ENCODE data around the gene LATS2.
"Not testable (repeated sequence)": the region's sequence is repeated elsewhere in the genome, so short reads cannot be mapped to it uniquely, and the experiment has no call there.

Gene LATS2

DNA sequence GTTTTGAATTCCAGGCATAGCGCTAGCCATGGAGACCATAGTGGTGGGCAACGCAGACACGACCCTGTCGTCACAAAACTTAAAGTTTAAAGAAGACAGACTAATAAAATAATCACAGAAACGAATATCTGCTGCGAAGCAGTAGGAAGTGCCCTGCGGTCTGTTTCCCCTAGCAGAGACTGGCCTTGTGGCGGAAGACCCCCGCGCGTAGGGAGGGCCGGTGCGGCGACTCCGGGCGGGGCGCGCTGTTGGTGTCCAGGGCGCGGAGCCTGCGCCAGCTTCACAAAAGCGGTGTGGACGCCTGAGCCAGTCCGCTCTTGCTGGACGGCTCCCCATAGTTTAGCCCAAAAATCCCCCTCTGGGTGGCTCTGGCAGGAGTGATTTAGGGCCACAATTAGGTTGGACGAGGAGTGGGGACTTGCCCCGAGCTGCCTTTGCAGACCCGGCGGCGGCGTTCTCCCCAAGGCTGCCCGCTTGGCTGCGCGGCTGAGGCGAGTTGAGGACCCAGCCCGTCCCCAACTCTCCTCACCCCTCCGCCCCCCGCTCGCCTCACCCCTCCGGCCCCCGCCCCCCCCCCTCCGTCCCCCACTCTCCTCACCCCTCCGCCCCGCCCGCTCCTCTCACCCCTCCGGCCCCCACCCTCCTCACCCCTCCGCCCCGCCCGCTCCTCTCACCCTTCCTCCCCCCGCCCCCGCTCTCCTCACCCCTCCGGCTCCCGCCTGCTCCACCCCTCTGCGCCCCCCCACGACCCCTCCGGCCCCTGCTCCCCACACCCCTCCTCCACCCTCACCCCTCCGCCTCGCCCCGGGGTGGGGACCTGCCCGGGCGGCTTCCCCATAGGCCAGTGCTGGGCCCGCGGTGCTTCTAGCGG is 14.2 kb upstream of the LATS2 start:
- DNase-seq, result peak; percentile 83

DNA sequence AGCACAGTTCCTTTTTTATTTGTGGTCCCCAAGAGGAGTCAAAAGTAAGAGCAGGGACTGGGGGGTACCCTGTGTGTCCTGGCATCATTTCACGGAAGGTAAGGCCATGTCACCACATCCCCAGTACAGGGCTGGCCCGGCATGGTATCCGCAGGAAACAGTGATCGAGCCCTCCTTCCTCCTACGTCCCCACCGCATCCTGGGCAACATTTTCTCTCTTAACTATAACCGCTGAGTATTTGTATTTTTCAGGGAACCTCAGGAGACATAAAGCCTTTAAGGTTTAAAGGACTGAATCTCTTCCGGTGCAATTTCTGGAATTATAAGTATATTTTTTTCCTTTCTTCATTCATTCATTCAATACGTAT is 13.6 kb upstream of the LATS2 start:
- no peak for DNase-seq

DNA sequence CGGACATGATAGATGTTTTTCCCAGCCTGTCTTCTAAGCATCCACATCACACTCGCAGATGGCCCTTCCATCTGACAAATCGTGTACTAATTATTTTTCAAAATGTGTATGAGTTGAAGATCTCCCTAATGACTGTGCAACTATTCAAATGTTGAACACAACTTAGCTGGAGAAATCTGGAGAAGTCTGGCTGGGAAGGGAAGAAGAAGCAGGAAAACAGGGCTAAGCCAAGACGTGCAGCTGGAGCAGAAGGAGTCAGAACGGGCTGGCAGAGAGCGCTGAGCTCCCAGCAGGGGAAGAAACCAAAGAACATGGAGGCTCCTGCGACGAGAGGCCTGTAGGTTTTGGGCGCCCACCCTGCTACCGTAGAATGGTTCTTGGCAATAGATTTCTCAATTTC is 13.2 kb upstream of the LATS2 start:
- DNase-seq, result no peak

DNA sequence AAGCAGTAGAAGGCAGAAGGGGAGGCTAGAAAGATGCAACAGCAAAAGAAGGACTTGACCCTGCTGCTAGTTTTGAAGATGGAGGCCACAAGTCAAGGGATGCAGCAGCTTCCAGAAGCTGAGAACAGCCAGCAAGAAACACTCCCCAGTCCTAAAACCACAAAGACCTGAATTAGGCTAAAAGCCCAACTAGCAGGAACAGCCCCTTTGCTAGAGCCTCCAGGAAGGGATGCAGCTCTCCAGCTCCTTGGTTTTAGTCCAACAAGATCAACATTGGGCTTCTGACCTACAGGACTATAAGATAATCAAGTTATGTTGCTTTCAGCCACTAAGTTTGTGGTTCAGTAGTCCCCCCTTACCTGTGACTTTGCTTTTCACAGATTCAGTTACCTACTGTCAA is 10.5 kb upstream of the LATS2 start:
- no peak for DNase-seq

DNA sequence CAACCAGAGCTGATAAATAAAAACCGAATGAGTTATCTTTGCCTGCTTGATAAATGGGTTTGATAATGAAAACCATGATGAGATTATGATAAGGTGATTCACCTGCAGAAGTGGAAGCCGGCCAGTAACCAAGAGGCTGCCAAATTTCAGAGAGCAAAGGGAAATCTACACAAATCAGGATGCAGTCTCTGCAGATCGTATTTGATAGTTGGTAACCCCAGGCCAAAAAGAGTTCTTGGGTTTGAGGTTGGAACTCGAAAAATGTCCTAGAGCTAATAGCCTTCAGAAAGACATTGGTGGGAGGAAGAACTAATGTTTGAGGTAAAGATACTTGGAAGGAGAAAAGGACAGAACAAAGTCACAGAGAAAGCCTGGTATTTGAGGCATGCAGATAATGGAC is 9.6 kb upstream of the LATS2 start:
- DNase-seq, result no peak

DNA sequence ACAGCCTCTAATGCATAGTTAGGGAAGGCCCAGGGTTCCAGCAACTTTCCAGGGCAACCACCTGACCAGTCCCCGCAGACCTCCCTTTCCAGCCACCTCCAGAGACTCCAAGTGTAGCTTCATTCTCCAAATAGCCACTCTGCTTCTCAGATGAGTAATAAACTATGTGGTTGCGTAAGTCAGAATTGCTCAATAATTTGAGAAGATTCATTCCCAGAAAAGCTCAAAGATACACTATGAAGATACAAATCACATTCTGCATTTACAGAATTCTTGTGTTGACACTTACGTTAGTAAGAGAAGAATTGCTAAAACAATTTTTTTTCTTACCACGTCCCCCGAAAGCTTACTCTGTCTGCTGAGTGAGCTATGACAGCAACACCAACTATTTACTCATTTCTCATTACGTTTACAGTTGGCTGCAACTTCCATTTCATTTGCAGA is 8.2 kb upstream of the LATS2 start:
- no peak for DNase-seq

DNA sequence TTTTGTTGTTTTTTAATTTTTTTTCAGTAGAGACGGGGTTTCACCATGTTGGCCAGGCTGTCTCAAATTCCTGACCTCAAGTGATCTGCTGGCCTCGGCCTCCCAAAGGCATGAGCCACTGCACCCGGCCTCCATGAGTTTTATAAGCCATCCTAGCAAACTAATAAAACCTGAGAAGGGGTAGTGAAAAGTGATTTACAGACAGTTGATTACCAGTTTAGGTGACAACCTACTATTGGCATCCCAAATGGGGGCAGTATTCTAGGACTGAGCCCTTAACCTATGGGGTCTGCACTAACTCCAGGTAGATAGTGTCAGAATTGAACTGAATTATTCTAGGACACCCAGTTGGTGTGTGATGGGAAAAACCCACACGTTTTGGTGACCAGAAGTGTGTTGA is 6.5 kb upstream of the LATS2 start:
- DNase-seq, result no peak

DNA sequence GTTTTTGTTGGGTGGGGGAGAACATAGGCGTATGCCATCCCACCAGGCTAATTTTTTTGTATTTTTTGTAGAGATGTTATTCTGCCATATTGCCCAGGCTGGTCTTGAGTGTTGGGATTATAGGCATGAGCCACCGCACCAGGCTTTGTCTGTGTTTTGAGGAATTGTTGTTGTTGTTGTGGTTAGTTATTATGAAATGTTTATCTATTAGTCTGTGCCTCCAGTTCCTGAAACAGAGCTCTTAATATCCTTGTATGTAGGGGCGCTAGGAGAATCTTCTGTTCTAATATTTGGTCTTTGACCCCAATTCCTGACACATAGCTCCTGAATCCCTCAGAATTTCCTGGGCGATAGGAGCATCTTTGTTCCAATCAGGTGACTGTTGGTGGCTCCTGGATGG is 5.6 kb upstream of the LATS2 start:
- DNase-seq, result no peak

DNA sequence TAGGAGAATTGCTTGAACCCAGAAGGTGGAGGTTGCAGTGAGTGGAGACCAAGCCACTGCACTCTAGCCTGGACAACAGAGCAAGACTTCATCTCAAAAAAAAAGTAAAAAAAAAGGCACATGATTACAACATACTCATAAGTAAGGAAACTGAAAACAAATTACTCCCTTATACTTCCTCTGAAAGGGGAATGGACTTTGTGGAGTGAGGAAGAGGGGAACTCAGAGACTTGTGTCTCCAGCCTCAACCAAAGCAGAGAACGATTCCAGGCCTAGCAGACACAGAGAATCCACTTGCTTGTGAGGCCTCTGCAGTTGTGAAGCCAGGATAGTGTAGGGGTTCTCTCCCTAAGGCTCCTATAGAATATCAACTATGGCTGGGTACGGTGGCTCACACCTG is 4.3 kb upstream of the LATS2 start:
- DNase-seq, result no peak

DNA sequence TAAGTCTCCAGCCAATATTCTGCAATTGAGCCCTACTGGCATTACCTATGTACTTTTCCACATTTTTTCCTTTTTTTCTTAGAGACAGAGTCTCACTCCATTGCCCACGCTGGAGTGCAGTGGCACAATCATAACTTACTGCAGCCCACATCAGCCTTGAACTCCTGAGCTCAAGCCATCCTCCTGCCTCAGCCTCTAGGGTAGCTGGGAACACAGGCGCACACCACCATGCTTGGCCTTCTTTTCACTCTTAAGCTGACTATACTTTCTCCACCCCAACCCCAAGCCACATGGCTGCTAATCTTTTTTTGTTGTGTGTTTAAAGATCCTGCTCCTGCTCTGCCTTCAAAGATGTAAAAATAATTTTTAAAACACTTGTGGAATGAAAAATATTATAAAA is 1.6 kb upstream of the LATS2 start:
- no peak for DNase-seq

DNA sequence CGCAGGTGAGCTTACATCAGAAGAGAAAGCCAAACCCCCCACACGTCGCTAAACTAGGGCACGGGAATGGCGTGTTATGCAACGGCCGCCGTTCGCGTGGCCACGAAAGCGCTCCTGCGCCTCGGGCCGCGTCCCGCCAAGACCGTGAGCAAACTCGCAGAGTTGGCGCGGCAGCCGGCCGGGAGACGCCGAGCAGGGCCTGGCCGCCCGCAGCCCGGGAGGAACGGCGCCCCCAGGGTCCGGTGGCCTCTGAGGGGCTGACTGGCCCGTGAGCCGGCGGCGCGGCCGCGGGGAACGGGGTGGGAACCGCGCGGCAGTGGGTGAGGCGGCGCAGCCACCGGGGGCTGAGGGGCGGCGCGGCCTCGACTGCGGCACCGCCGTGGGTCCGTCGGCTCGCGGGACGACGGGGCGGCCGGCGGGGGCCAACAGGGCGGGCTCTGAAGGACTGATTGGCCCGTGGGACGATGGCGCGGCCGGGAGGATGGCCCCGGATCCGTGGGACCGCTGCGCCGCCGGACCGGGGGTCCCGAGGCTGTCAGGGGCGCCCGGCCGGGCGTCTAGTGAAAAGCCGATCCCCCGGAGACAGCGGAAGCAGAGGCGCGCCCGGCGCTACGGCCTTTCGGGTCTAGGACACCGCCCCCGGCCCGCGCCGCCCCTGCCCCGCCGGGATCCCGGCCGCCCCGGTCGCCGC is 903 bp downstream of the LATS2 start:
- peak; percentile 79 for DNase-seq

DNA sequence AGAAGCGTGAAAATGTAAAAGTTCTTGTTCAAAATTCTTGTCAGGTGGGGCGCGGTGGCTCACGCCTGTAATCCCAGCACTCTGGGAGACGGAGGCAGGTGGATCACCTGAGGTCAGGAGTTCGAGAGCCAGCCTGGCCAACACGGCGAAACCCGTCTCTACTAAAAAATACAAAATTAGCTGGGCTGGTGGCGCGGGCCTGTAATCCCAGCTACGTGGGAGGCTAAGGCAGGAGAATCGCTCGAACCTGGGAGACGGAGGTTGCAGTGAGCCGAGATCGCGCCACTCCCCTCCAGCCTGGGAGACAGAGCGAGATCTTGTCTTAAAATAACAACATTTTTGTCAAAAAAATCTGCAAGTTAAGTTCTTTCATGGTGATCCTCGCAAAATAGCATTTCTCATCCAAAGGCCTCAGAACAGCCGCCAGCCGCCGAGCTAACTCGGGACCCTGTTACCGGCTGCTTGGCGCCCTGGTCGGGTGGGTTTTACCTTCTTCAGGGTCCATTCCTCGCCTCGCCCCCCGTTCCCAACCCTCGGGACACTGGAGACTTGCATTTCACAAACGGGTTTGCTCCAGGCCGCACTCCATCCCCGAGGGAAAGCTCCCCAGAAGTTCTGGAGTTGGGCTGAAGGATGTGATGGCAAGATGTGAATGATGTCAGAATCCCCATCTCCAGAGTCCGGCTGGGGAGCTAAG is 1.6 kb downstream of the LATS2 start:
- no peak for DNase-seq

DNA sequence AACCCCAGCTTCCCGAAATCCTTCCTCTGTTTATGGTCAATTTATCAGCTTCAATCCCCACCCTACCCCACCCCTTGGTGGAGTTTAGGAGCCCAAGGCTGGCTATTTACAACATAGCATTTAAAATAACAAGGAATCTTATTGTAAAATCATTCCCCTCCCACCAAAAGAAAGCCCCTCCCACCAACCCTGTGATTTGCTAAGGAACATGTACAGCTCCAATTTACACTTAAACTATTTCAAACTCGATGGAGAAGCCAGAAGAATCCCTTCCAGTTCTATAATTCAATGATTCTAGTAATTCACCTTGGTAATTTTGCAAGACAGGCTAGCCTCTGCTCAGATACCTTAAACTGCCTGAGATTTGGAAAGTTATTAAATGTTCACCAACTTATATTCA is 3.0 kb downstream of the LATS2 start:
- no peak for DNase-seq

DNA sequence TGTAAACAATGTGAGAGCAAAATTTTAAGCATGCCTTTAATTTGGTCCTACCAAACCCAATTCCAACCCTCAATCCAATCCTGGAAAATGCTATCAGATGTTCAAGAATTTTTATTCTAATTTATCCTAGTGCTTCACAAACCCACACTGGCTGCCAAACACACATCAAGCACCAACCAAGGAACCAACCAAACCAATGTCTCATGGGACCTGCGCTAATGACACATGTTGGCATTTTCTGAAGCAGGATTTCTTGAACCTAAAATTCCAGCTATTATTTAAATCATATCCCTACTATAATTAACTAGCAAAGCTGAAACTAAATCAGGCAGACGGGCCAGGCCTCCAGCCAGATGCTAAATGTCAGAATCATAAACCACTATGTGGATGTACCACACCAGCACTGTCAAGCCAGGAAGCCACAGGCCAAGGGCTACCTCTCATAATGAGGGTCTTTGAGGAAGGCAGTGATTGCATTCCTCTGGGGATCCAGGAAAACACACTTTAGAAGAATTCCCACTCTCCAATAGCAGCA is 5.8 kb downstream of the LATS2 start:
- DNase-seq, result no peak

DNA sequence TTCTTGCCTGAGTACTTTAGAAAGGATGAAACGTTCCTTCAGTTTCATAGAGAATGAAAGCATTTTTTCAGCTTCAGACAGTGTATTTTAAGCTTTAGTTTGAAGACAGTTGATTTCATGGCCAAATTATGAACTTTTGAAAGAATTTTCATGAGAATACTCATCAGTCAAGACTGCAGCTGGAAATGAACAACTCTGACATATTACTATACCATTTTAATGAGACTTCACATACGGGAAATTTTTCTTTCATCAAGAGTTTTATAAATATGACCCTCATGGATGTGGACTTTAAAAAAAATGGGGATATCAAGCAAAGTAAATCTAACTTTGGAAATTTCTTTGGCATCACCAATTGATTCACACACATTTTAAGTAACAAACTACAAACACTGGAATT is 6.4 kb downstream of the LATS2 start:
- no peak for DNase-seq

DNA sequence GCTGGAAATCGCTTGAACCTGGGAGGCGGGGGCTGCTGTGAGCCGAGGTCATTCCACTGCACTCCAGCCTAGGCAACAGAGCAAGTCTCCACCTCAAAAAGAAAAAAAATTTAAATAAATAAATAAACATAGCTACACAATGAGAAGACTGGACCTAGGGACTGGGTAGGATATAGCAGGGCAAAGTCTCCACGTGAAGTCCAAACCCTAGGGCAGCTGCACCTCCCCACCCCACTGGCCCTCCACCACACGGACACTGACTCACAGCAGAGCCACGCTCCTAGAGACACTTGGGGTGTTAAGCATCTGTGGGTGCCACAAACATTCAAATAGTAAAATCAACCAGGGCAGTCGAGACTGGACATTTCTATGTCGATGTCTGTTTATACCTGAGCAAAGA is 7.1 kb downstream of the LATS2 start:
- DNase-seq, result no peak

DNA sequence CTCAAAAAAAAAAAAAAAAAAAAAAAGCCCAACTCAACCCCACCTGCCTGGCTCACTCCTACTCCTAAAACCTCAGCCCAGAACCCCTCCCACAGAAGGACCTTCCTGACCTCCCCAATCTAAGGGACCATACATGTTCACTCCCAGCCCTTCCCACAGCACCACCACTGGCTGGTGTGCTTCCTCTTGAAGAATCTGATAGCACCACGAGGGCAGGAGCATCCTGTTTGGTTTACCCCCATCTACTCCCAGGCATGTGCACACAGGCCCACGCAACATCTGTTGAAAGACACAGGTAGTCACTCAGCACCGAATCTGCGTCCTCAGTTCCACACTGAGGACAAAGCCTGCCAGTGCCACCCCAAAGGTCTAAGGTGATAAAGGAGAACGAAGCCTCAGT is 8.2 kb downstream of the LATS2 start:
- DNase-seq, result no peak

DNA sequence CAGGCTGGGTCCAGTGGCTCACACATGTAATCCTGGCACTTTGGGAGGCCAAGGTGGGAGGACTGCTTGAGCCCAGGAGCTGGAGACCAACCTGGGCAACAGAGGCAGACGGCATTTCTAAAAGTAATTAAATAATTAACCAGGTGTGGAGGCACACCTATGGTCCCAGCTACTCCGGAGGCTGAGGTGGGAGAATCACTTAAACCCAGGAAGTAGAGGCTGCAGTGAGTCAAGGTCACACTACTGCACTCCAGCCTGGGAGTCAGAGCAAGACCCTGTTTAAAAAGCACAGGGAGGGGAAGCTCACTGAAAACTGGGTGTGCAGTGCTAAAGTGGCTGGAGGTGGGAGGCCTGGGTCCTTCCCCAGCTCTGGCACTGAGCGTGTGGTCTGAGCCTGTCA is 9.7 kb downstream of the LATS2 start:
- DNase-seq, result no peak

DNA sequence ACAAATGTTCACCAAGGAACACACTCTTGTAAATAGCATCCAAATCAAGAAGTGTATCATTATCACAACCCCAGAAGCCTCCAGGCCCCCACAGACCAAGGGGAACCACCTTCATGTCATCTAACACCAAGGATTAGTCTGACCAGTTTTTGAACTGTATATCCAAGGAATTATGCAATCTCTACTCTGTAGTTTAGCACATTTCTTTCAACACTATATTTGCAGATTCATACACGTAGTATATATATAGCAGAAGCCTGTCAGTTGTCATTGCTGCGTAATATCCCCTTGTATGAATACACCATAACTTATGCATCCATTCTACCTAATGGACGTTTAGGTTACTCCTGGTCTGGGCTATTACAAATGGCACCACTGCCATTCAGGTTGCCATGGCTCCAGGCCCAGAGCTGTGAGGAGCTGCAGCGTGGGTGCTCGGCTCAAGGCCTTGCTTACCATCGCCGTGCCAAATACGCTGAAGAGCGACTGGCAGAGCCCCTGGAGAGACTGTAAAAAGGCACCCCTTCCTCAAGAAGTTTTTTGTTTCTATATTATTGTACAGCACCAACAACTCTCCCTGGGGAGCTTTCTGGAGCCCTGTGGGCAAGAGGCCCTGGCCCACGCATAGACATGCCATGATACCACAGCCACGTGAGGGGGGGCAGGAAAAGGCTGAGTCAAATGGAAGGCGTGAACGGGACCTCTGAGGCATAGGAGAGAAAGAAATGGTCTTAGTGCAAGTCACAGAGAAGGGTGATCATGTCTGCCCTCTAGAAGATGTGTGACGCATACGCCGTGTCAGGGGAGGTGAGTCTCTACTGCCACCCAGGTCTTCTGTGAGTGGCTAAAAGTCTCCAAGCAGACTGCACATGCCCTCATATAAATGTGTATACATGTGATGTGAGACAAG is 10.8 kb downstream of the LATS2 start:
- no peak for DNase-seq

DNA sequence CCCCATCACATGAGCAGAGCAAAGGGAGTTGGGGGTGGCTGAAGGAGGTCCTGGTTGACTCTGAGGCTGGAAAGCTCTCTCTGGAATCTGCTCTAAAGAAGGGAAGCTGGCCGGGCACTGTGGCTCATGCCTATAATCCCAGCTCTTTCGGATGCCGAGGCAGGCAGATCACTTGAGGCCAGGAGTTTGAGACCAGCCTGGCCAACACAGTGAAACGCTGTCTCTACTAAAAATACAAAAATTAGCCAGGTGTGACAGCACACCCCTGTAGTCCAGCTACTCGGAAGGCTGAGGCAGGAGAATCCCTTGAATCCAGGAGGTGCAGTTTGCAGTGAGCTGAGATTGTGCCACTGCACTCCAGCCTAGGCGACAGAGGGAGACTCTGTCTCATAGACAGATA is 11.7 kb downstream of the LATS2 start:
- DNase-seq, result not testable (repeated sequence)

DNA sequence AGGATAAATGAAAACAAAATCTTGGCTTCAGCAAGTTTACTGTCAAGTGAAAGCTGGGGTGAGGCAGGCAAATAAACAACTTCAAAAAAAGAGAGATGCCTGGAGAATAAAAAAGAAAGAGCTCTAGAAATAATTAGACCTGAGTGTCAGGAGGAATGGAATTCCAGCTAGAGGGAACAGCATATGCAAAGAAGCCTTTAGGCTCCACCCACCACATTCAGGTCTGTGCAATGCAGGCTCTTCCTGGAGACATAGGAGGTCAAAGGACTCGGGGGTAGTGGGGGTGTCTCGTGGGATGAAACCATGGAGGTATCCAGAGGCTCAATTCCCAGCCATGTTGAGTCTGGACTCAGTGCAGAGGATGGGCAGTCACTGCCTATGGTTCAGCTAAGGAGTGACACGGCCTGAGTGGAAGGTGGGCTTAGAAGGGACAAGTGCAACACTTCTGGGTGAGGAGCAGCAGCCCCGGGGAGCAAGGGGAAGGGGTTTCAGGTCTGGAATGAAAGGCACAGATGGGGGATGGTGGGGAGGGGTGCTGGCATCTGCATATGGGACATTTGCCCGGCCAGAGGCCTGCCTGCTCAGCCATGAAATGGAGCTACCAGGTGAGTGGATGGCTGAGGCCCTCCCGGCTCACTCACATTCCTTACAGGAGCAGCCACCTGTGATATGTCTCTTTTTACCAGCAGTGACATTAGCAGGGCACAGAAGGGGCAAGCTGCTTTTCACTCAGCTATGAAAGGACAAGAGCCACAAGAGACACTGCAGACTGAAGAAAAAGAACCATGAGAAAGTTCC is 12.3 kb downstream of the LATS2 start:
- peak; percentile 32 for DNase-seq
